ENCODE measurements around the gene POC1A.
"Not testable (repeated sequence)": the region's sequence is repeated elsewhere in the genome, so short reads cannot be mapped to it uniquely, and the experiment has no call there.

Gene POC1A

GRCh38 chr3:52036222-52036694, 118.0 kb downstream of the POC1A start:
- in situ Hi-C loops (cut with MboI; ENCODE audit: low sequenced_read_pairs) = no loop called here

- in situ Hi-C loops (cut with MboI; ENCODE audit: low sequenced_read_pairs) = no loop called here
These were observed 119.6 kb downstream of the POC1A start for GRCh38 chr3:52034651-52035050.

- in situ Hi-C loops (cut with MboI; ENCODE audit: low sequenced_read_pairs) = no loop called here
These were observed 120.0 kb downstream of the POC1A start for GRCh38 chr3:52034212-52034611.

- in situ Hi-C loops (cut with MboI; ENCODE audit: low sequenced_read_pairs) = not testable (repeated sequence)
These were observed 120.5 kb downstream of the POC1A start for GRCh38 chr3:52033748-52034147.

- in situ Hi-C loops (cut with MboI; ENCODE audit: low sequenced_read_pairs) = no loop called here
These were observed 121.4 kb downstream of the POC1A start for GRCh38 chr3:52032702-52033408.

GRCh38 chr3:52031896-52032295, 122.3 kb downstream of the POC1A start:
- in situ Hi-C loops (cut with MboI; ENCODE audit: low sequenced_read_pairs) = no loop called here

- in situ Hi-C loops (cut with MboI; ENCODE audit: low sequenced_read_pairs) = no loop called here
These were observed 123.4 kb downstream of the POC1A start for GRCh38 chr3:52030714-52031310.

GRCh38 chr3:52029535-52029934, 124.7 kb downstream of the POC1A start:
- in situ Hi-C loops (cut with MboI; ENCODE audit: low sequenced_read_pairs) = no loop called here

- in situ Hi-C loops (cut with MboI; ENCODE audit: low sequenced_read_pairs) = no loop called here
These were observed 125.2 kb downstream of the POC1A start for GRCh38 chr3:52029053-52029452.

GRCh38 chr3:52028572-52028971, 125.7 kb downstream of the POC1A start:
- in situ Hi-C loops (cut with MboI; ENCODE audit: low sequenced_read_pairs) = no loop called here

- in situ Hi-C loops (cut with MboI; ENCODE audit: low sequenced_read_pairs) = no loop called here
These were observed 128.2 kb downstream of the POC1A start for GRCh38 chr3:52026041-52026440.

- in situ Hi-C loops (cut with MboI; ENCODE audit: low sequenced_read_pairs) = no loop called here
These were observed 128.8 kb downstream of the POC1A start for GRCh38 chr3:52025453-52025852.
